Right lobe of liver (tissue), 6 donors: ENCODE data around the gene DUSP2. TPM values are rescaled to one million over a fixed set of nuclear protein-coding genes. Genes with fewer than 3 reads are reported as not detected.

Experiments used
- ATAC-seq, 4 donors: fragments of 200-7000 bp; cut with Tn5 transposase; one replicate each; pipeline ENCODE4 v1.9.1; 2020; ENCODE audit warnings: mild to moderate bottlenecking in 4 of 4, moderate library complexity in 4 of 4
- DNase-seq, 3 donors: peaks; one replicate each; pipeline ENCODE4 v3.0.0-alpha.2; 2020
- H3K27ac ChIP-seq, 3 donors: fragments of 200-600 bp; one replicate each; pipeline ENCODE4 v1.8.0; 2022
- H3K27me3 ChIP-seq, 2 donors: fragments of 200-600 bp; one replicate each; pipeline ENCODE4 v1.8.0; 2022
- H3K36me3 ChIP-seq, 4 donors: fragments of 200-600 bp; sonication (generic) in 1 of 4; one replicate each; pipeline versions ENCODE4 v1.5.1 to v1.8.0; 2017 to 2022; ENCODE audit warnings: control low read depth in 1 of 4
- H3K4me1 ChIP-seq, 4 donors: fragments of 200-600 bp; sonication (generic) in 1 of 4; one replicate each; pipeline versions ENCODE4 v1.5.1 to v1.8.0; 2017 to 2022; ENCODE audit warnings: control low read depth in 1 of 4
- H3K4me3 ChIP-seq, 3 donors: fragments of 200-600 bp; one replicate each; pipeline ENCODE4 v1.8.0; 2022
- H3K9me3 ChIP-seq, 4 donors: fragments of 200-600 bp; sonication (generic) in 1 of 4; one replicate each; pipeline versions ENCODE4 v1.5.1 to v1.8.0; 2017 to 2022; ENCODE audit warnings: control low read depth in 1 of 4
- POLR2A ChIP-seq: fragments of 450-650 bp; IDR thresholded peaks from one replicate; pipeline ENCODE4 v1.6.1; 2017; ENCODE audit warnings: antibody characterized with exemption, mild to moderate bottlenecking
- WGBS: methylation state at CpG from one replicate; pipeline ENCODE4 v1.1.6; 2018; ENCODE audit warnings: low coverage, low lambda C conversion rate; ENCODE audit not compliant: insufficient coverage; ENCODE audit errors: missing lambda C conversion rate; 5-methylcytosine and 5-hydroxymethylcytosine counted together
- intact Hi-C, 2 donors: fragments of 100-400 bp; cut with DNase I; formaldehyde crosslinking; loops; one replicate each; pipeline versions ENCODE4 v1.11.2 to v1.14.1; 2022
- total RNA-seq, 6 experiments: library from RNA; depleted of rRNA in 2 of 6; stranded (reverse); fragments of >200 nt in 2 of 6; fragmentation: NEBNext Ultra II Directional in 3 of 6; extraction: Animal tissue kit (Norgen Biotek cat#: 25700) in 3 of 6; gene quantifications; one replicate each; pipeline versions ENCODE4 v1.1.0 to v1.2.4, GENCODE V29; 2016 to 2023
- TF ChIP-seq, protein P1 (sequence below), 4 donors: fragments of 200-600 bp in 3 of 4; fragments of 450-650 bp in 1 of 4; IDR thresholded peaks; one replicate each; pipeline versions ENCODE4 v1.5.1 to v1.8.0; 2016 to 2022; ENCODE audit warnings: antibody characterized with exemption in 4 of 4, mild to moderate bottlenecking in 2 of 4
- donor health status: DM: no; HTN: yes; CAD: no.
- donor health status: DM: no; HTN: no; CAD: no.
- donor health status: DM: no; HTN: no; CAD: no.
- donor health status: DM: no; HTN: yes; CAD: no.
- donor health status: DM: no; HTN: yes; CAD: no.

Gene DUSP2
- total RNA-seq, 6 experiments from 2014 or later, result 0.44 to 2.5 (median 1.2) TPM

GRCh38 chr2:96102596-96103186 is 42.5 kb downstream of the DUSP2 start:
- intact Hi-C loops, result no loop called here
- H3K27me3 ChIP-seq, result no peaks in the 10 kb centered on the region
- H3K4me1 ChIP-seq, result no peaks in the 10 kb centered on the region
- no peak overlapping the region for H3K27ac ChIP-seq
- TF ChIP-seq POLR2A, result no peak
- TF ChIP-seq, protein P1, sequence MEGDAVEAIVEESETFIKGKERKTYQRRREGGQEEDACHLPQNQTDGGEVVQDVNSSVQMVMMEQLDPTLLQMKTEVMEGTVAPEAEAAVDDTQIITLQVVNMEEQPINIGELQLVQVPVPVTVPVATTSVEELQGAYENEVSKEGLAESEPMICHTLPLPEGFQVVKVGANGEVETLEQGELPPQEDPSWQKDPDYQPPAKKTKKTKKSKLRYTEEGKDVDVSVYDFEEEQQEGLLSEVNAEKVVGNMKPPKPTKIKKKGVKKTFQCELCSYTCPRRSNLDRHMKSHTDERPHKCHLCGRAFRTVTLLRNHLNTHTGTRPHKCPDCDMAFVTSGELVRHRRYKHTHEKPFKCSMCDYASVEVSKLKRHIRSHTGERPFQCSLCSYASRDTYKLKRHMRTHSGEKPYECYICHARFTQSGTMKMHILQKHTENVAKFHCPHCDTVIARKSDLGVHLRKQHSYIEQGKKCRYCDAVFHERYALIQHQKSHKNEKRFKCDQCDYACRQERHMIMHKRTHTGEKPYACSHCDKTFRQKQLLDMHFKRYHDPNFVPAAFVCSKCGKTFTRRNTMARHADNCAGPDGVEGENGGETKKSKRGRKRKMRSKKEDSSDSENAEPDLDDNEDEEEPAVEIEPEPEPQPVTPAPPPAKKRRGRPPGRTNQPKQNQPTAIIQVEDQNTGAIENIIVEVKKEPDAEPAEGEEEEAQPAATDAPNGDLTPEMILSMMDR (IDR thresholded peaks at IDR 0.05), result no peak
- peak in 2 of 3 donors; percentile 34 to 37 for DNase-seq
- H3K36me3 ChIP-seq, result no peaks in the 10 kb centered on the region
- WGBS, result 92% methylated on average over 10 of the region's 15 CpGs
- no peak overlapping the region for H3K4me3 ChIP-seq
- no peaks in the 10 kb centered on the region for H3K9me3 ChIP-seq
- ATAC-seq, result no peak

DNA sequence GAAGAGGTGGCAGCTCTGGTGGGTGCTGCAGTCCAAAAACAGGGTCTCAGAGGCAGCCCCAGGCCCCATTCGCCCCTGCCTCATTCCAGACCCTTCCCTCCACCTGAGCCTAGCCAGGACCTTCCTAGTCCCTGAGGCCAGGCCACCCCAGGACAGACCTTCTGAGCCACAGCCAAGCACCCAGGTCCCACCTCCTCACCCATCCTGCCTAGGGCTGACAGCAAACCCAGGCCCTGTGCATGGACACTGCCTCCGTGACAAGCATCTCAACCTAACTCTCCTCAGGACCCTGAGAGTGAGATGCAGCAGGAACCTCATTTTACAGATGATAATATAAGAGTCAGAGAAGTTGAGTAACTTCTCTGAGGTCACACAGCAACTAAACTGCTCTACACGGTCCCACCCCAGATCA is 44.3 kb downstream of the DUSP2 start:
- no peak overlapping the region for H3K27ac ChIP-seq
- ATAC-seq (no peak), DNase-seq (peak in 1 of 3 donors; percentile 42)
- H3K4me3 ChIP-seq, result no peak overlapping the region
- no peaks in the 10 kb centered on the region for H3K27me3 ChIP-seq
- no peaks in the 10 kb centered on the region for H3K9me3 ChIP-seq
- no peaks in the 10 kb centered on the region for H3K36me3 ChIP-seq
- 71% methylated on average over 2 of the region's 3 CpGs for WGBS
- no peaks in the 10 kb centered on the region for H3K4me1 ChIP-seq
- intact Hi-C loops, result no loop called here
- TF ChIP-seq, protein P1 (IDR thresholded peaks at IDR 0.05), result no peak
- no peak for TF ChIP-seq POLR2A

DNA sequence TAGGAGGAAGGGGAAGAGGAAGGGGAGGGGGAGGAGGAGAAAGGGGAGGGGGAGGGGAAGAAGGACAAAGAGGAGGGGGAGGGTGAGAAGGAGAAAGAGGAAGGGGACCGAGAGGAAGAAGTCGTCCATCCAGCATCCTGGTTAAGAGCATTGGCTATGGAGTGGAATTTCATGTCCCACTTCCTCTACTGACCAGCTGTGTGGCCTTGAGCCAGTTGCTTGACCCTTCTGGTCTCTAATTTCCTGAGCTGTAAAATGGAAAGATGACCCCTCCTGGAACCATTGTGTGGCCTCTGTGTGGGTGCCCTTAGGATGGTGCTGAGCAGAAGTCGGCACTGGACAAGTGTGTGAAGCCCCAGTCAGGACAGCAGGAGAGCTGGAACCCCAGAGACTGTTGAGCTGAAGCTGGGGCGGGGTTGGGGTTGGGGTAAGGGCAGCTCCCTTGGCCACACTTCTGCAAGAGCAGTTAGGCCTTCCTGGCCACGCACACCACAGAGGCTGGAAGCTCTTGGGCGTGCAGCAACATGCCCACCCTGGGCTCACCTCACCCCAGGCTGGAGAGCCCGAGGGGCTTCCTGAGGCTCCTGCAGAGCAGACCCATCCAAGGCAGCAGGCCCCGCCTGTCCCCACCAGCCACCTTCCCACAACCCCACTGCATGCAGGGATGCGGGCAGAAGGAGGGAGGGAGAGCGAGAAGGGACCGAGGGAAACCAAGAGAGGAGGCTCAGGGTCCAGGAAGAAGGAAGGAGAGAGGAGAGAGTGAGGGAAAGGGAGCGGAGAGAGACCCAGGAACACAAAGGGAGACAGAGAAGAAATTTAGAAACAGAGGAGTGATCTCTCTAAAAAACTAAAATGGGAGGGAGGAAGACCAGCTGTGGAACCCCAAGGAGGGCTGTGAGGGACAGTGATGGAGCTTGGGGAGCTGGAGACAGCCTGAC is 45.1 kb downstream of the DUSP2 start:
- ATAC-seq (peak in 1 of 4 donors; percentile 11), DNase-seq (peak in 2 of 3 donors; percentile 41 to 46)
- Histone ChIP-seq H3K4me1 (no peaks in the 10 kb centered on the region), H3K27me3 (no peaks in the 10 kb centered on the region), H3K9me3 (no peaks in the 10 kb centered on the region), H3K4me3 (no peak overlapping the region), H3K36me3 (no peaks in the 10 kb centered on the region), H3K27ac (no peak overlapping the region)
- intact Hi-C loops, result no loop called here
- 50% methylated on average over 7 of the region's 12 CpGs for WGBS
- TF ChIP-seq, protein P1 (IDR thresholded peaks at IDR 0.05), result no peak
- no peak for TF ChIP-seq POLR2A

- Histone ChIP-seq H3K4me3 (no peak overlapping the region), H3K27me3 (no peaks in the 10 kb centered on the region), H3K36me3 (no peaks in the 10 kb centered on the region), H3K27ac (peak overlapping the region in 1 of 3 donors; percentile 18), H3K9me3 (no peaks in the 10 kb centered on the region), H3K4me1 (no peaks in the 10 kb centered on the region)
- TF ChIP-seq POLR2A, result no peak
- TF ChIP-seq, protein P1 (IDR thresholded peaks at IDR 0.05), result no peak
- intact Hi-C loops, result no loop called here
- ATAC-seq (peak; percentile 21 to 63 (median 36)), DNase-seq (peak in 2 of 3 donors; percentile 41 to 51)
- no CpG with 5 or more reads among the region's 11 CpGs for WGBS
Observed at GRCh38 chr2:96098900-96099590, 46.2 kb downstream of the DUSP2 start.
